Measurements from ENCODE around the gene MLEC. TPM values are rescaled to one million over a fixed set of nuclear protein-coding genes. Genes with fewer than 3 reads are reported as not detected.

MLEC gene, protein sequence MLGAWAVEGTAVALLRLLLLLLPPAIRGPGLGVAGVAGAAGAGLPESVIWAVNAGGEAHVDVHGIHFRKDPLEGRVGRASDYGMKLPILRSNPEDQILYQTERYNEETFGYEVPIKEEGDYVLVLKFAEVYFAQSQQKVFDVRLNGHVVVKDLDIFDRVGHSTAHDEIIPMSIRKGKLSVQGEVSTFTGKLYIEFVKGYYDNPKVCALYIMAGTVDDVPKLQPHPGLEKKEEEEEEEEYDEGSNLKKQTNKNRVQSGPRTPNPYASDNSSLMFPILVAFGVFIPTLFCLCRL
- 91.6 to 113 TPM (median 101 TPM) in 5 replicates for total RNA-seq (2022; extraction: Qiagen RNA extraction; ENCODE audit: low read depth)

DNA sequence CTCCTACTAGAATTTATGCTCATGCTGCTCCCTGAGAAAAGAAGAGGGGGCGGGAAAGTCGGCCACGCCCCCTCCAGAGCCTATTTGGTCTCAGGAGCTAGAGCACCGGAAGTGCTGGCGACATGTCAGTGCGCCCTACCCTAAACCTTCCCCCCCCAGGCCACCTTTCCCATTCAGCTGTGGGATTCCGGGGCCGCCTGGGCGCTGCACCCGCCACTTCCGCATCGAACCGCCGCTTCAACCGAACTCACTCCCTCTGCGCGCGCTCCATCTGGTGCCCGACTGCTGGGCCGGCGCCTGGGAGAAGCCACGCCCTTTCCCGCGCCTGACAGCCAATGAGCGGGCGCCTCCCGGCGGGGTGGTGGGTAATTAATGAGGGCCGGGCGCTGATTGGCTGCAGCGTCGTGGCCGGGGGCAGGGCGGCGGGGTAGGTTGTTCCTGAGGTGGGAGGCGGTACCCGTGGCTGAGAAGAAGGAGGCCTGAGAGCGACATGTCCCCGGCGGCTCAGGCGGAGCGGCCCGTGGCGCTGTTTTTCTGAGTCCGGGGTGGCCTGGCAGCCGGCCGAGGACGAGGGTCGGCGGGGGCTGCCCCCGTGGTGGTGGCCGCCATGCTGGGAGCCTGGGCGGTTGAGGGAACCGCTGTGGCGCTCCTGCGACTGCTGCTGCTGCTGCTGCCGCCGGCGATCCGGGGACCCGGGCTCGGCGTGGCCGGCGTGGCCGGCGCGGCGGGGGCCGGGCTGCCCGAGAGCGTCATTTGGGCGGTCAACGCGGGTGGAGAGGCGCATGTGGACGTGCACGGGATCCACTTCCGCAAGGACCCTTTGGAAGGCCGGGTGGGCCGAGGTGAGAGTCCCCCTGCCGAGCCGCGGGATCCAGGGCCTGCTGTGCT, at the start of gene MLEC:
Gene MLEC (plus strand): TSS at position 460 of the 888 bp plus-strand sequence. CDS start 148 bp downstream, at position 608.

DNA sequence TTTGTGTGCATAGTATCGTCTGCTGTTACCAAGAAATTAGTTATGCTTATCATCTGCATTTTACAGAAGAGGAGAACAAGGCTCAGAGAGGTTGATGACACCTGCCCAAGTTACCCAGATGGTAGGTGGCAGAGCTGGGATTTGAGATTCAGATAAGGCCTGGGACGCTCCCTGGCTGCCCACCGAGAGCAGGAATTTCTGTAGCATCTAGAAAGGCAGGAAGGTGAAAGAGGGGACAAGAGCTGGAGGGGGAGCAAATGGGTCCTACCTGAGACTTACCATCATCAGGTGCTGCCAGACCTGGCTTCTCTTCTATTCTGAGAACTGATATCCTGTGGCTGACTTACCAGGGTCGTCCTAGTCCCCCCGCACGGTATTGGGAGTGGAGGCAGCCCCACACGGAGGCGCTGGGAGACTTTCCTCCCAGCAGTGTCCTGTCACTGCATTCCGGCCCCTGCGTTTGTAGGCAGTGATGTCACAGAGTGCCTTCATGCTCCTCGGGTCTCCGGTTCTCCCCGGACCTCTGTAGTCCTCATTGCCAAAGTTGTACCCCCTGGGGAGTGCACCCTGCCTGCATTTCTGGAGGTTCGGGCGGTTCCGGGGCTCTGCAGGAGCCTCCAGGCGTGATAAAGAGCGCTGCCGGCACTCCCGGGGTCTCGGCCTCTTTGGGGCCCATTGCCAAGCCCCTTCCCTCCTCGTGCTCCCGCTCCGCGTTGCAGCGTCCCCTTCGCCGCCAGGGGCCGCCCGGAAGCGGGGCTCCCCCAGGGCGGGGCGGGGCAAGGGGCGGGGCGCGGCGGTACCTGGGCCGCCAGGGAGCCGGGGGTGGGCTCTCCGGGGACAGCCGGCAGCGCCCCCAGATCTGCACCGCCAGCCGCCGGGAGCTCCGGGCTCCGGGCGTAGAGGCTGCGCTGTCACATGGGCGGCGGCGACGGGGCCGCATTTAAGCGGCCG, 46.9 kb upstream of the MLEC start, which contains the start of gene CABP1:
Gene CABP1 (plus strand): TSS at position 856 of the 951 bp plus-strand sequence. CDS start 60 bp downstream, at position 916.

DNA sequence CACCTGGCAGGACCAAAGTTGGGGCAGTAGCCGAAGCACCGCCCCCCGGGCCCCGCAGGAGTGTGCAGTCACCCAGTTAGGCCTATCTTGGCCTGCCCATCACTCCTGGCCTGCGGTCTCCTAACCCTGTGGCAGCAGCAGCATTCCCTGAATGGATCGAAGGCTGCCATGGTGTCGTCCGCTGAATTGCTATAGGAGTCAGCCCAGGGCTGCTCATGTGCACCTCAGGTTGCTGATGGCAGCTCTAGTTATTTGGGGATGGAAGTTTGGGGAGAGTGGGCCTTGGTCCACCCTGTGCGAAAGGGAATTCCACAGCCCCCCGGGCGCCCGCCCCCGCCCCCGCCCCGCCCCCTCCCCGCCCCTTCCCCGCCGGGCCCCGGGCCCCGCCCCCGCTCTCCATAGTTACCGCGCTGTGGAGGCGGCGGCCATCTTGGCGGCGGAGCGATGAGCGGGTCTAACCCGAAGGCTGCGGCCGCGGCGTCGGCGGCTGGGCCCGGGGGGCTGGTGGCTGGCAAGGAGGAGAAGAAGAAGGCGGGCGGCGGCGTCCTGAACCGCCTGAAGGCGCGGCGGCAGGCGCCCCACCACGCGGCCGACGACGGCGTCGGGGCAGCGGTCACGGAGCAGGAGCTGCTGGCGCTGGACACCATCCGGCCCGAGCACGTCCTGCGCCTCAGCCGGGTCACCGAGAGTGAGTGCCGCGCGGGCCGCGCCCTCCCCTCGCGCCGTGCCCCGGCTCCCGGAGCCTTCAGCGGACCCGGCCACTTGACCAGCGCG, 23.3 kb downstream of the MLEC start, which contains the start of gene UNC119B:
Gene UNC119B (plus strand): TSS at position 428 of the 774 bp plus-strand sequence. CDS start 17 bp downstream, at position 445.

DNA sequence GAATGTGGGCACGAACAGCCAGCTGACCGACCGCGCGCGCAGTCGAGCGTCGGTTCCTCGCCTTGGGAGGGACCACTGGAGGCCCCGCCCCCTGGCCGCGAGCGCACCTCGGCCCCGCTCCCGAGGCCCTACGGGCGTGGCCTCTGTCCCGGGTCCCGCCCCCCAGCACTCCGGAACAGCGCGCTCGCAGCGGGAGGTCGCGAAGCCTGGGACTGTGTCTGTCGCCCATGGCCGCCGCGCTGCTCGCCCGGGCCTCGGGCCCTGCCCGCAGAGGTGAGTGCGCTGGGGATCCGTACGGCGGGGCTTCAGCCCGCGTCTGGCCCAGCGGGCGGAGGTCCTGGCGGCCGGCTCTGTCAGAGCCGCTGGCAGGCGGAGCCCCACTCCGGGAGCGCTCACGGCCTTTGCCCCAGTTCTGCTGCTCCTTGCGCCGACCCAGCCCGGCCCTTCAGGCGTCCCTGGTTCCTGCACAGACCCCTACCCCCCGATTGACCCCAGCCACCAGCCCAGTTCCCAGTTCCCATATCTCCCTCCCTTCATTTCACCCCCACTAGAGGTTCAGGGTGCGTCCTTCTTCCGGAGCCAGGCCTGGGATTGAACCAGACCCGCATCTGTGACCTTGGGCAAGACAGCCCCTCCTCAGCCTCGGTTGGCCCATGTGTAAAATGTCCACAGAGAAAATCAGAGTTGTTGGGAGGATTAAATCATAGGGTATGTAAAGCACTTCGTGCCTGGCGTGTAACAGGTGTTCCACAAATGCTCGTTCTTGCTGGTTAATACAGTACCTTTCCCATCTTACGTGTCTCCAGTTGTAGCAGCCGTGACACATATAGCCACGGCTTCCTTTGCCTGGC, 38.9 kb downstream of the MLEC start, which contains the start of gene ACADS:
Gene ACADS (plus strand): TSS at position 168 of the 851 bp plus-strand sequence. CDS start 60 bp downstream, at position 228.

Other genes with a start within 250 kb of the MLEC start
- 629 to 874 TPM (median 817 TPM) in 5 replicates for gene COX6A1, start 249.0 kb upstream of the MLEC start, total RNA-seq (2022; extraction: Qiagen RNA extraction; ENCODE audit: low read depth)
- gene TRIAP1, start 240.8 kb upstream of the MLEC start, total RNA-seq (2022; extraction: Qiagen RNA extraction; ENCODE audit: low read depth) = 73.7 to 84.0 TPM (median 78.3 TPM) in 5 replicates
- 23.9 to 27.3 TPM (median 25.2 TPM) in 5 replicates for gene GATC, start 240.7 kb upstream of the MLEC start, total RNA-seq (2022; extraction: Qiagen RNA extraction; ENCODE audit: low read depth)
- 191 to 237 TPM (median 218 TPM) in 5 replicates for gene SRSF9, start 217.4 kb upstream of the MLEC start, total RNA-seq (2022; extraction: Qiagen RNA extraction; ENCODE audit: low read depth)
- gene DYNLL1, start 191.0 kb upstream of the MLEC start, total RNA-seq (2022; extraction: Qiagen RNA extraction; ENCODE audit: low read depth) = 634 to 760 TPM (median 694 TPM) in 5 replicates
- 26.4 to 30.7 TPM (median 28.3 TPM) in 5 replicates for gene COQ5, start 158.0 kb upstream of the MLEC start, total RNA-seq (2022; extraction: Qiagen RNA extraction; ENCODE audit: low read depth)
- 96.4 to 124 TPM (median 106 TPM) in 5 replicates for gene RNF10, start 152.8 kb upstream of the MLEC start, total RNA-seq (2022; extraction: Qiagen RNA extraction; ENCODE audit: low read depth)
- gene POP5, start 105.7 kb upstream of the MLEC start, total RNA-seq (2022; extraction: Qiagen RNA extraction; ENCODE audit: low read depth) = 51.6 to 57.9 TPM (median 55.7 TPM) in 5 replicates
- gene CABP1, start 46.5 kb upstream of the MLEC start, total RNA-seq (2022; extraction: Qiagen RNA extraction; ENCODE audit: low read depth) = 0.14 to 0.30 TPM (median 0.29 TPM) in 4 of 5 replicates, not detected in the other
- 23.1 to 29.9 TPM (median 28.4 TPM) in 5 replicates for gene UNC119B, start 23.3 kb downstream of the MLEC start, total RNA-seq (2022; extraction: Qiagen RNA extraction; ENCODE audit: low read depth)
- gene ACADS, start 38.7 kb downstream of the MLEC start, total RNA-seq (2022; extraction: Qiagen RNA extraction; ENCODE audit: low read depth) = 8.0 to 11.6 TPM (median 9.7 TPM) in 5 replicates
- gene SPPL3, start 217.2 kb downstream of the MLEC start, total RNA-seq (2022; extraction: Qiagen RNA extraction; ENCODE audit: low read depth) = 33.3 to 53.3 TPM (median 52.1 TPM) in 5 replicates

Measured in A549 treated with CpdA at 1 μM for 4 hours (cell line).